ENCODE data around the gene CHMP2A.

- TF ChIP-seq USF1 (CRISPR knock-in tag; IDR thresholded peaks at IDR 0.05) (no peak), FOXP1 (CRISPR knock-in tag; IDR thresholded peaks at IDR 0.05; ENCODE audit: borderline replicate concordance) (no peak; the same call in 1 of the 2 replicates), GTF2I (CRISPR knock-in tag; conservative IDR thresholded peaks at IDR 0.05) (no peak), NFE2L1 (CRISPR knock-in tag; IDR thresholded peaks at IDR 0.05) (no peak)
Measured at GRCh38 chr19:58562122-58563033, 7.5 kb upstream of the CHMP2A start.
